HG03108 (cell line): ENCODE results near the gene GABRG3.

Source experiments
- ATAC-seq: cut with Tn5 transposase; IDR thresholded peaks from one replicate; pipeline ENCODE4 v1.9.1; 2021; ENCODE audit warnings: moderate library complexity; ENCODE audit not compliant: unreplicated experiment

Gene GABRG3

GRCh38 chr15:27487846-27488245 lies 516.9 kb downstream of the GABRG3 start:
- ATAC-seq, result no peak

DNA sequence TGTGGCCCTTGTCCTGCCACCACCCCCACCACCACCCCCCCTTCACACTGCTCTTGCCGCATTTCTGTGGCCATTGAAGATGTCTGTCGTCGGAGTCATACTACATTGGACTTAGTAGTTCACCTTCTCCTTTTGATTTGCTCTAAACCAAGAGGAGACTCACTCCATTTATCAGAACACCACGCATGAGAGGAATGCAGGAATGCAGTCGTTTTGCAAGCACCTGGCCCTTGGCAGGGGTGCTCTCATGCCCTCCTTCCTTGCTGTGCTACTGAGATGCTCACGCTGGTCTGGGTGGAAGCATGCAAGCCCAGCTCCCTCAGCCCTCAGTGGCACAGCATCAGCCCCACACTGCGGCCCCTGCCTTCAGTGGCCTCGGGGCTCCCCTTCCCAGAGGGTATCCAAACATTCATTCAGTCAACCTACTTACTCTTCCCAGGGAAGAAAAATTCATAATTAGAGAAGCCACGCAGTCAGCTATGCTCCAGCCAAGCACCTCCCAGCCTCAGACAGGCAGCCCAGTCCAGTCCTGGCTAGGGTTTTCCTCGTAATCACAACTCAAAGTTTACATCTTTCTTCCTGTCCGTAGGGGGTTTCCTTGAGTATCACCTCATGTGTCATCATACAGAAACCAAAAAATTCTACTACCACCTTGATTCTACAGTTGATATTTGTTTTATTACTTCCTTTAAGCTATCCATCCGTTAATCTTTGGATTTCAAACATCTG lies 520.0 kb downstream of the GABRG3 start:
- no peak for ATAC-seq

DNA sequence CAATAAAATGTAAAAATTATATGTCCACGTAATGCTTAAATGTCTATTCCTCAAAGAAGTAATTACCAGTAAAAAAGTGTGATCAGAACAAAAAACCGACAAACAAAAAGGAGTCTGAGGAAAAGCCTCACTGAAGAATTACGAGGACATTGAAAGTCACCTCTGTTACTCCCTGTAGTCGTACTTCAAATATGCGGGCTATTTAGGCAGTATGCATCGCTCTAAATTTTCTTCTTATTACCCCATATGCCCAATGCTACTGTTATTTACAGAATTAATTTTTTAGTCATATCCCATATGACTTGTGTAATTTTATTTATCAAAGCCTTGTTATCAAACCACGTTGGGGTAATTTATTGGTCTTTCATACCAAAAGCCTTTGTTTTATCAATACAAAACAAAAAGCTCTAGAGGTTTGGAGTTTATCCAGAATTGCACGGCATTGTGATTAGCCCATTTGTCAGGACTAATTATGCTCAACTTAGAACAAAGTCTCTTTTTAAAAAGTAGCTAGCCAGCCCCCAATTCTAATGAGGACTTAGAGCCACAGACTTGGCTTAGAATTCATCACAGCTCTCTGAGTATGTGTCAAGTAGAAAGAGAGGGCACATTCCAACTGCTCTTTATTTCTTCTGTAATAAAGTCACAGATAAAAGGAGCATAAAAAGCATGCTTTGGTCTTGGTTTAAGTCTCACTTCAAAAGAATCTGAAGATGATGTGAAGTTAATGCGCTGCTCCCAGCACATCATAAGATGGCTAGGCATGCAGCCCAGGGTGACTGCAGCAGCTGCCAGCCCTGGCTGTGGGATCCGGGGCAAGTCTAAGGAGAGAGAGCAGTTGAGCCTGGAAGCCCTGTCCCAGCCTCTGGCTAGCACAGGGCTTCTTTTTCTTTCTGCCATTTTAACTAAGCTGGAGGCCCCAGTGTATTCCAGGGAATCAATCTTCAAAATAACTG lies 521.0 kb downstream of the GABRG3 start:
- no peak for ATAC-seq

- no peak for ATAC-seq
Observed at GRCh38 chr15:27495963-27496459, 525.0 kb downstream of the GABRG3 start.

DNA sequence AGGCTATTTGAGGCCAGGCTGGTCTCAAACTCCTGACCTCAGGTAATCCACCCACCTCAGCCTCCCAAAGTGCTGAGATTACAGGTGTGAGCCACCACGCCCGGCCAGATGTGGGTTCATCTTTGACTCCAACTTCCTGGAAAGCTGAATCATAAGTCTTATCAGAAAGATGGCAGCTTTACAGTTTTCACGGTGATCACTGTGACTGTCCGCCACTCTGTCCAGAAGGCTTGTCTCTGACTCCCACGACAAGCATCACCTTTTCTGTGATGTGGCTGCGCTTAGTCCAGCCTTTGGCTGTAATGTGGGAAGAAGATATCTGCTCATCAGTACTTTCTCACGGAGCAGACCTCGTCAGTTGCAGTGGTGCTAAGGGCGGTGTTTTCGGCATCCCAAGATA lies 527.7 kb downstream of the GABRG3 start:
- ATAC-seq, result no peak

DNA sequence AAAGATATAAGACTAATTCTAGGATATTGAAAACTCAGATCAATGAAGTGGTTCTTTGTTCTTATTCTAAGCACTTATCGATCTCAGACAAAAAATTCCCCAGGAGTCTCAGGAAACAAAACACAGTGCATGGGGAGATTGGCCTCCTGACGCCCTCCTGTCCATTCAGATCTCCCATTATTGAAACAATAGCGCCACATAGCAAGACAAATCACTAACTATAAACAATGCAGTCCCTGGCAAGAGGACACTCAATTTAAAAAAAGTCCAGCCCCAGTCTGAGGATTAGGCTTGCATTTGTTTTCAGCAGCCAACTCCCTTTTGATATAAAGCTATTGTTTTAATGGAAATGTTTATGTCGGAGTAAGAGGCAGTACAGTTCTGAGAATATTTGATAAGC lies 528.2 kb downstream of the GABRG3 start:
- no peak for ATAC-seq

GRCh38 chr15:27499719-27500118 lies 528.7 kb downstream of the GABRG3 start:
- ATAC-seq, result no peak

- no peak for ATAC-seq
Observed at GRCh38 chr15:27500206-27500605, 529.2 kb downstream of the GABRG3 start.

DNA sequence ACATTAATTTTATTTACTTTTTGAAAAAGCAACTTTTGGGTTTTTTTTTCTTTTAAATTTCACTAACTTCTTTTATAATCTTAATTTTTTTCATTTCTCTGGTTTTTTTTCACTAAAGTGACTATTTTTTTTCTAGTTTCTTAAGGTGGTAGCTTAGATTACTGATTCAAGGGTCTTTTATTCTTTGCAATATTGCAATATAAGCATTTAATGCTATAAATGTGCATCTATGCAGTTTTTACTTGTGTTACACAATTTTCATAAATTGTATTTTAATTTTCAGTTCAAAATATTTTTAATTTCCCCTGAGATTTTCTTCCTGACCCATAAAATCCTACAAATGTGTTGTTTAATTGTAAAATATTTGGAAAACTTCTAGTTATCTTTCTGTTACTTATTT lies 535.8 kb downstream of the GABRG3 start:
- ATAC-seq, result no peak

DNA sequence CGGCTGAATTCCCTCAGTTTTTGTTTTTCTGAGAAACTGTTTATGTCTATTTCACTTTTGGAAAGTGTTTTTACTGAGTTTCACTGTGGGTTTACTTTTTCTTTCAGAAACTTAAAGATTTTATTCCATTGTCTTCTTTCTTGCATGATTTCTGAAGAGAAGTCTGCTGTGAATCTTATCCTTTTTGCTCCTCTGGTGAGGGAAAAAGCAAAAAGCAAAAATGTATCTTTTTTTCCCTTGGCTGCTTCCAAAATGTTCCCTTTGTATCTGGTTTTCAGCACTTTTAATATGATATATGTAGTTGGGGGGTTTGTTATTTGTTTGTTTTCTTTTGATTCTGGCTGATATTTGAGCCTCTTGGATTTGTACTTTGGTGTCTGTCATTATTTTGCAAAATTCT lies 538.0 kb downstream of the GABRG3 start:
- ATAC-seq, result no peak

DNA sequence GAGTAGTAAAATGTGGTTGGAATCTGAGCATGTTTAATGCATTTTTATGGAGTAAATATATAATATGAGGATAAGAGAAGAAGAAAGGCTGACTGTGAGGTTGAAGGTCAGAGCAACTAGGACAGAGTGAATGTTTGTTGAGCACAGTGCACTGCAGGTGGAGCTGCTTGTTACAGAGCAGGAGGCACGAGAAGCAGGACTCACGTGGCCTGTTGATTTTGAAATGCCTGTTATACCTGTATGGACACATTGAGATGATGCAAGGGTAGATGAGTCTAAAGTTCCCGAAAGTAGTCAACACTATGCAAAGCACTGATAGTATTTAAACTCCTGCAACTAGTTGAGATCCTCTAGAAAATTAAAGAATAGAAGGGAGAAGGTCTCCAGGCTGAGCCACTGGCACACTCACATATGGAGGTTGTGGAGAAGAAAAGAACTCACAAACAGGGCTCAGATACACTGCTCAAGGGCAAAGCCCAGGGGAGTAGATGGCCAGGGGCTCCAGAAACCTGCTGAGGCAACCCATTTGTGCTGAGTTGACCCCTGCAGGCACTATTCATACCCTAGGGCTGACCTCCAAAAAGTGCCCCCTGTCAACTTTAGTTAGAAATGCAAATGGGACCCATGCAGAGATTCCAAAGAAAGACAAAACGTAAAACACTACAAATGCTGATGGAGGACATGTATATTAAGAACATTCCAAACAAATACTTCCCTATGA lies 541.5 kb downstream of the GABRG3 start:
- no peak for ATAC-seq

DNA sequence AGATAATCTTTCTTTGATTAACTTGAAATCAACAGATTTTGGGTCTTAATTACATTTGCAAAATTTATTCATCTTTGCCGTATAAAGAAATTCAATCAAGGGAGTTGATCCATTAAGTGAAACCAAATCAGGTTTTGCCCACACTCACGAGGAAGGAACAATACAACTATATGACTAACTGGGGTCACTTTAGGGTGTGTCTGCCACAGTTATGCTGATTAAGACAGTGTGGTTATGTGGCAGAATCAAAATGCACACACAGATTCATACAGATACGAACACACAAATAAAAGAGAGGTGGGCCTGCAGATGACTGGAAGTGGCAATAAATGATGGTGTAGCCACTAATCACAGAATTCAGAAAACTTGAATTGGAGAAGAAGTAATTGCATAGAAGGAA lies 543.5 kb downstream of the GABRG3 start:
- ATAC-seq, result no peak

GRCh38 chr15:27527490-27528067 lies 556.6 kb downstream of the GABRG3 start:
- ATAC-seq, result no peak

GRCh38 chr15:27529399-27529798 lies 558.4 kb downstream of the GABRG3 start:
- ATAC-seq, result no peak

- no peak for ATAC-seq
Observed at GRCh38 chr15:27530994-27531393, 560.0 kb downstream of the GABRG3 start.

GRCh38 chr15:27532358-27532757 lies 561.4 kb downstream of the GABRG3 start:
- ATAC-seq, result no peak

DNA sequence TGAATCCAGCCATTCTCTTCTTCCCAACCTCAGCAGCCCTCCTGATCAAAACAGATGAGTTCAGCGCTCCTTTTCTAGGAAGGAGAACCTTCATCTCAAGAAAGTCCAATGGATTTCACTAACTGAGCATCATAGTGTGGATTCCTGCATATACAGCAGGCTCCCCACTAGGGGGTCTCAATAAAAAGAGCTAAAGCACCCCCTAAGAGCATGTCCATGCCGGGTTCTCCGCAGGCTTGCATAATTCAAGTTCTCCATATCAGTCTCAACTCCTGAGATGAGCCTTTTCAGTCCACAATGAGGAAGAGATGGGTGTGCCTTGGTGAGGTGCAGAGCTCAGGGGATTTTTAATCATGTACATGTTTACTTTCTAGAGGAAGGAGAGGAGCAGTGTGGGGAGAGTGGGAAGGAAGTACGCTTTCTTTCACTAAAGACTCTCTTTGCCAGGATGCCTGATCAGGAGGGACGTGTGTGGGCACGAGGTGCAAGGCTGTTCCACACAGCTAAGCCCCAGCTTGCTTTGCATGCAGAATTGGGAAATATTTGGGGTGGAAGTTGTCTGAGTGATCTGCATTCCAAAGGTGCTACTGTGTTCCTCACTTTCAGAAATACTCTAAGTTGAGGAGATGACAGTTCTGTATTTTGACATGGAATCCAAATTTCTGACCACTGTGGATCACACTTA lies 564.6 kb downstream of the GABRG3 start:
- no peak for ATAC-seq

- ATAC-seq, result no peak
Observed at GRCh38 chr15:27538325-27538724, 567.3 kb downstream of the GABRG3 start.

GRCh38 chr15:27541581-27541980 lies 570.6 kb downstream of the GABRG3 start:
- no peak for ATAC-seq

DNA sequence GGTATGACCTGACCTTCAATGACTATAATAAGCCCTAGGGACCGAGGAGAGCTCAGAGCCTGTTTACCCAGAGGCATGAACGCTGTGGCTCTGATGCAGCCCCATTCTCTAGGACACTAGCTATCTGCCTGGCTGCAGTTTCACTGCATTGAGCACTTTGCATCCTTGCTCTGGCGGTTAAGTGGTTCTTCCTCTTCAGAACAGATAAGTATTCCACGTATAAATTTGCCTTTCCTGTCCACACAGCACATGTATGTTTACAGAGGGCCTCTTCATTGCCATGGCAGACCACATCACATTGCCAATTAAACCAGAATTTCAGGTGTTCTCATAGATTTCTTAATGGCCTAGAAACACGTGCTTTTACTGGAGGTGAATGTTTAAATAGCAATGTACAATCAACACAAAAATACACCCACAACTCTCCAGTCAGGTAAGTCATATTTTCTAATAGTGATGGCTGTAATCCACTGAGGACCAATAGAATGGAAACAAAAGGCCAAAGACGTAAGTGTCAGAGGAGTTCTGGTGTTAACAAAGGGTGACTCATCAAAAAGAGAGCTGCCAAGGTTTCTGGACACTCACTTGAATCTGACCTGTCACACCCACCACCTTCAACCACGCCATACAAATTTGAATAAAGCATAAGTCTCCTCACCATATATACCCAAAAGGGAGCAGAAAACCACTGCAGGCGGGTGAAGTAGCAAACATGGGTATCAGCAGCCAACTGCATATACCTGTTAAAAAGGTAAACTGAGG lies 574.7 kb downstream of the GABRG3 start:
- no peak for ATAC-seq
